Measurements from ENCODE around the gene BCAS1. TPM values are rescaled to one million over a fixed set of nuclear protein-coding genes. Genes with fewer than 3 reads are reported as not detected.

The BCAS1 gene
- total RNA-seq, 1 experiment from 2014 or later: 0.17 TPM

- H3K27ac ChIP-seq (ENCODE audit: low read depth, low read length): no peak overlapping the region
- H3K4me1 ChIP-seq (ENCODE audit: control insufficient read depth in 1 of 2, insufficient read depth in 2 of 2, low read length in 2 of 2): no peaks in the 10 kb centered on the region
- RAD21 ChIA-PET (ENCODE audit: low non-redundant PET in 1 of 2, low total read pairs in 2 of 2, uncharacterized antibody in 2 of 2, unreplicated experiment in 2 of 2): no interaction called here
- H3K4me3 ChIP-seq (replicated peaks in 1 of 2; ENCODE audit: low read depth in 1 of 2, low read length in 2 of 2): no peak overlapping the region
- intact Hi-C loops (cut with micrococcal nuclease): no loop called here
- POLR2A ChIA-PET: no interaction called here
- peaks cover 6% of the 10 kb centered on the region; the same call in 1 of the 2 replicates for H3K27me3 ChIP-seq (ENCODE audit: insufficient read depth, low read length)
- CTCF ChIA-PET: no interaction called here
- no peak for TF ChIP-seq JUND (IDR thresholded peaks at IDR 0.05)
- no peak for TF ChIP-seq YY1 (IDR thresholded peaks at IDR 0.05; ENCODE audit: extremely low read depth, insufficient replicate concordance, low read depth, low read length)
- H3K79me2 ChIP-seq (ENCODE audit: insufficient read depth, low read length): no peaks in the 10 kb centered on the region
- no peak overlapping the region for H3K9ac ChIP-seq (ENCODE audit: low read length)
- DNase-seq (ENCODE audit: low read depth, low spot score) (no peak), ATAC-seq (no peak)
- H4K20me1 ChIP-seq (ENCODE audit: insufficient read depth): no peaks in the 10 kb centered on the region
- H2AFZ ChIP-seq (ENCODE audit: low read depth, low read length, poor library complexity, severe bottlenecking): no peak overlapping the region
- H3K9me2 ChIP-seq (ENCODE audit: insufficient read depth): no peaks in the 10 kb centered on the region
- no peak overlapping the region for H3K4me2 ChIP-seq (ENCODE audit: low read length)
- H3K9me3 ChIP-seq (ENCODE audit: control insufficient read depth in 1 of 2, insufficient read depth in 1 of 2, low read depth in 1 of 2, low read length in 2 of 2): no peaks in the 10 kb centered on the region
- no TSS peak for BruUV-seq (replicated peaks)
- H3K36me3 ChIP-seq (ENCODE audit: control insufficient read depth in 1 of 2, insufficient read depth in 2 of 2, low read length in 2 of 2): no peaks in the 10 kb centered on the region
Measured at GRCh38 chr20:54020348-54020747, 50.0 kb downstream of the BCAS1 start.

DNA sequence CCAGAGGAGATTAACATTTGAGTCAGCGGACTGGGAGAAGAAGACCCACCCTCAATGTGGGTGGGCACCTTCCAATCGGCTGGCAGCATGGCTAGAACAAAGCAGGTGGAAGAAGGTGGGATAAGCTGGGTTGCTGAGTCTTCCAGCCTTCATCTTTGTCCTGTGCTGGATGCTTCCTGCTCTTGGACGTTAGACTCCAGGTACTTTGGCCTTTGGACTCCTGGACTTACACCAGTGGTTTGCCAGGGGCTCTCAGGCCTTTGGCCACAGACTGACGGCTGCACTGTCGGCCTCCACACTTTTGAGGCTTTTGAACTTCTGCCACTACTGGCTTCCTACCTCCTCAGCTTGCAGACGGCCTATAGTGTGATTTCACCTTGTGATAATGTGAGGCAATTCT, 50.8 kb downstream of the BCAS1 start:
- POLR2A ChIA-PET: no interaction called here
- no peak for DNase-seq (ENCODE audit: low read depth, low spot score)
- BruUV-seq (replicated peaks): no TSS peak

GRCh38 chr20:54019127-54019526, 51.3 kb downstream of the BCAS1 start:
- ChIA-PET CTCF (no interaction called here), POLR2A (no interaction called here), RAD21 (ENCODE audit: low non-redundant PET in 1 of 2, low total read pairs in 2 of 2, uncharacterized antibody in 2 of 2, unreplicated experiment in 2 of 2) (no interaction called here)
- Histone ChIP-seq H3K4me2 (ENCODE audit: low read length) (no peak overlapping the region), H3K4me1 (ENCODE audit: control insufficient read depth in 1 of 2, insufficient read depth in 2 of 2, low read length in 2 of 2) (no peaks in the 10 kb centered on the region), H3K9me3 (ENCODE audit: control insufficient read depth in 1 of 2, insufficient read depth in 1 of 2, low read depth in 1 of 2, low read length in 2 of 2) (no peaks in the 10 kb centered on the region), H3K27ac (ENCODE audit: low read depth, low read length) (no peak overlapping the region), H3K9me2 (ENCODE audit: insufficient read depth) (no peaks in the 10 kb centered on the region), H3K36me3 (ENCODE audit: control insufficient read depth in 1 of 2, insufficient read depth in 2 of 2, low read length in 2 of 2) (no peaks in the 10 kb centered on the region), H3K79me2 (ENCODE audit: insufficient read depth, low read length) (no peaks in the 10 kb centered on the region), H2AFZ (ENCODE audit: low read depth, low read length, poor library complexity, severe bottlenecking) (no peak overlapping the region), H3K27me3 (ENCODE audit: insufficient read depth, low read length) (peaks cover 6% of the 10 kb centered on the region; the same call in 1 of the 2 replicates), H3K9ac (ENCODE audit: low read length) (no peak overlapping the region), H3K4me3 (replicated peaks in 1 of 2; ENCODE audit: low read depth in 1 of 2, low read length in 2 of 2) (no peak overlapping the region), H4K20me1 (ENCODE audit: insufficient read depth) (no peaks in the 10 kb centered on the region)
- DNase-seq (ENCODE audit: low read depth, low spot score) (no peak), ATAC-seq (no peak)
- no TSS peak for BruUV-seq (replicated peaks)
- intact Hi-C loops (cut with micrococcal nuclease): no loop called here
- TF ChIP-seq FOSL1 (IDR thresholded peaks at IDR 0.05; ENCODE audit: low read depth): no peak
- TF ChIP-seq REST (IDR thresholded peaks at IDR 0.05; ENCODE audit: low read depth): no peak
- no peak for TF ChIP-seq ELF1 (IDR thresholded peaks at IDR 0.05; ENCODE audit: borderline replicate concordance, low read depth)
- TF ChIP-seq ZNF274 (IDR thresholded peaks at IDR 0.05; ENCODE audit: low read depth, low read length): no peak
- TF ChIP-seq EZH2 (IDR thresholded peaks at IDR 0.05): no peak
- TF ChIP-seq CEBPB (IDR thresholded peaks at IDR 0.05; ENCODE audit: low read depth): no peak
- TF ChIP-seq RAD21 (IDR thresholded peaks at IDR 0.05; ENCODE audit: low read depth): no peak
- no peak for TF ChIP-seq MAX (IDR thresholded peaks at IDR 0.05)
- no peak for TF ChIP-seq YY1 (IDR thresholded peaks at IDR 0.05; ENCODE audit: extremely low read depth, insufficient replicate concordance, low read depth, low read length)

More for the DNA sequence above, 50.8 kb downstream of the BCAS1 start:
- no peaks in the 10 kb centered on the region for H3K4me1 ChIP-seq (ENCODE audit: control insufficient read depth in 1 of 2, insufficient read depth in 2 of 2, low read length in 2 of 2)
- ChIA-PET CTCF (no interaction called here), RAD21 (ENCODE audit: low non-redundant PET in 1 of 2, low total read pairs in 2 of 2, uncharacterized antibody in 2 of 2, unreplicated experiment in 2 of 2) (no interaction called here)
- intact Hi-C loops (cut with micrococcal nuclease): no loop called here
- no peak overlapping the region for H2AFZ ChIP-seq (ENCODE audit: low read depth, low read length, poor library complexity, severe bottlenecking)
- no peak overlapping the region for H3K4me3 ChIP-seq (replicated peaks in 1 of 2; ENCODE audit: low read depth in 1 of 2, low read length in 2 of 2)
- H3K9me2 ChIP-seq (ENCODE audit: insufficient read depth): no peaks in the 10 kb centered on the region
- no peak for TF ChIP-seq FOSL1 (IDR thresholded peaks at IDR 0.05; ENCODE audit: low read depth)
- TF ChIP-seq SIN3A (IDR thresholded peaks at IDR 0.05; ENCODE audit: low read depth): no peak
- TF ChIP-seq RAD21 (IDR thresholded peaks at IDR 0.05; ENCODE audit: low read depth): no peak
- no peak for TF ChIP-seq EZH2 (IDR thresholded peaks at IDR 0.05)
- H3K9me3 ChIP-seq (ENCODE audit: control insufficient read depth in 1 of 2, insufficient read depth in 1 of 2, low read depth in 1 of 2, low read length in 2 of 2): no peaks in the 10 kb centered on the region
- peaks cover 6% of the 10 kb centered on the region; the same call in 1 of the 2 replicates for H3K27me3 ChIP-seq (ENCODE audit: insufficient read depth, low read length)
- ATAC-seq: no peak
- H3K36me3 ChIP-seq (ENCODE audit: control insufficient read depth in 1 of 2, insufficient read depth in 2 of 2, low read length in 2 of 2): no peaks in the 10 kb centered on the region
- H3K9ac ChIP-seq (ENCODE audit: low read length): no peak overlapping the region
- no peaks in the 10 kb centered on the region for H3K79me2 ChIP-seq (ENCODE audit: insufficient read depth, low read length)
- no peak overlapping the region for H3K4me2 ChIP-seq (ENCODE audit: low read length)
- no peak overlapping the region for H3K27ac ChIP-seq (ENCODE audit: low read depth, low read length)
- no peaks in the 10 kb centered on the region for H4K20me1 ChIP-seq (ENCODE audit: insufficient read depth)
